HL-60 (cell line): ENCODE measurements around the gene WASHC2A.
"Not testable (repeated sequence)": the region's sequence is repeated elsewhere in the genome, so short reads cannot be mapped to it uniquely, and the experiment has no call there.

Source experiments
- POLR2AphosphoS5 ChIP-seq: IDR thresholded peaks from 2 replicates; pipeline ENCODE4 v1.6.1; 2012; ENCODE audit warnings: low read depth
- TF ChIP-seq, protein P1 (sequence below): IDR thresholded peaks from one replicate; pipeline ENCODE4 v1.5.1; 2011; ENCODE audit warnings: low read length, control low read depth, inconsistent platforms; ENCODE audit not compliant: insufficient read depth
- TF ChIP-seq, protein P2 (sequence below): IDR thresholded peaks from 2 replicates; pipeline ENCODE4 v1.6.1; 2012; ENCODE audit warnings: low read depth; ENCODE audit not compliant: insufficient replicate concordance

DNA sequence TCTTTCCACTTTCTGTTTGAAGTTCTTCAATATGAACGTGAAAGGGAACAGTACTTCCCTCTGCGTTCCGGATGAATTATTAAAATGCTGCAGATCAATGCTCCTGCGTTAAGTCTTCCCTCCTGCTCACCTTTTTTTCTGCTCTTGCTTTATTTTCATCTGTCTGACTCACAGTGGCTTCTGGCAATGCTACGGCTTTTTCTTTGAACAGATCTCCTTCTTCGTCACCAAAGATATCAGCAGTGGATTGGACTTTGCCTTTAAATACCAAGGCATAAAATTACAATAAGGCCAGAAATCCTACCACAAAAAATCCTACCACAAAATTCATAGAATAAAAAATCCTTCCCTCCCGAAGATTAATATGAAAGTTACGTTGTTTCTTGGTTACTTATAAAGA is 11.1 kb upstream of the WASHC2A start:
- TF ChIP-seq, protein P1, sequence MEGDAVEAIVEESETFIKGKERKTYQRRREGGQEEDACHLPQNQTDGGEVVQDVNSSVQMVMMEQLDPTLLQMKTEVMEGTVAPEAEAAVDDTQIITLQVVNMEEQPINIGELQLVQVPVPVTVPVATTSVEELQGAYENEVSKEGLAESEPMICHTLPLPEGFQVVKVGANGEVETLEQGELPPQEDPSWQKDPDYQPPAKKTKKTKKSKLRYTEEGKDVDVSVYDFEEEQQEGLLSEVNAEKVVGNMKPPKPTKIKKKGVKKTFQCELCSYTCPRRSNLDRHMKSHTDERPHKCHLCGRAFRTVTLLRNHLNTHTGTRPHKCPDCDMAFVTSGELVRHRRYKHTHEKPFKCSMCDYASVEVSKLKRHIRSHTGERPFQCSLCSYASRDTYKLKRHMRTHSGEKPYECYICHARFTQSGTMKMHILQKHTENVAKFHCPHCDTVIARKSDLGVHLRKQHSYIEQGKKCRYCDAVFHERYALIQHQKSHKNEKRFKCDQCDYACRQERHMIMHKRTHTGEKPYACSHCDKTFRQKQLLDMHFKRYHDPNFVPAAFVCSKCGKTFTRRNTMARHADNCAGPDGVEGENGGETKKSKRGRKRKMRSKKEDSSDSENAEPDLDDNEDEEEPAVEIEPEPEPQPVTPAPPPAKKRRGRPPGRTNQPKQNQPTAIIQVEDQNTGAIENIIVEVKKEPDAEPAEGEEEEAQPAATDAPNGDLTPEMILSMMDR, result not testable (repeated sequence)
- TF ChIP-seq, protein P2, sequence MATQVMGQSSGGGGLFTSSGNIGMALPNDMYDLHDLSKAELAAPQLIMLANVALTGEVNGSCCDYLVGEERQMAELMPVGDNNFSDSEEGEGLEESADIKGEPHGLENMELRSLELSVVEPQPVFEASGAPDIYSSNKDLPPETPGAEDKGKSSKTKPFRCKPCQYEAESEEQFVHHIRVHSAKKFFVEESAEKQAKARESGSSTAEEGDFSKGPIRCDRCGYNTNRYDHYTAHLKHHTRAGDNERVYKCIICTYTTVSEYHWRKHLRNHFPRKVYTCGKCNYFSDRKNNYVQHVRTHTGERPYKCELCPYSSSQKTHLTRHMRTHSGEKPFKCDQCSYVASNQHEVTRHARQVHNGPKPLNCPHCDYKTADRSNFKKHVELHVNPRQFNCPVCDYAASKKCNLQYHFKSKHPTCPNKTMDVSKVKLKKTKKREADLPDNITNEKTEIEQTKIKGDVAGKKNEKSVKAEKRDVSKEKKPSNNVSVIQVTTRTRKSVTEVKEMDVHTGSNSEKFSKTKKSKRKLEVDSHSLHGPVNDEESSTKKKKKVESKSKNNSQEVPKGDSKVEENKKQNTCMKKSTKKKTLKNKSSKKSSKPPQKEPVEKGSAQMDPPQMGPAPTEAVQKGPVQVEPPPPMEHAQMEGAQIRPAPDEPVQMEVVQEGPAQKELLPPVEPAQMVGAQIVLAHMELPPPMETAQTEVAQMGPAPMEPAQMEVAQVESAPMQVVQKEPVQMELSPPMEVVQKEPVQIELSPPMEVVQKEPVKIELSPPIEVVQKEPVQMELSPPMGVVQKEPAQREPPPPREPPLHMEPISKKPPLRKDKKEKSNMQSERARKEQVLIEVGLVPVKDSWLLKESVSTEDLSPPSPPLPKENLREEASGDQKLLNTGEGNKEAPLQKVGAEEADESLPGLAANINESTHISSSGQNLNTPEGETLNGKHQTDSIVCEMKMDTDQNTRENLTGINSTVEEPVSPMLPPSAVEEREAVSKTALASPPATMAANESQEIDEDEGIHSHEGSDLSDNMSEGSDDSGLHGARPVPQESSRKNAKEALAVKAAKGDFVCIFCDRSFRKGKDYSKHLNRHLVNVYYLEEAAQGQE, result not testable (repeated sequence)
- TF ChIP-seq POLR2AphosphoS5, result not testable (repeated sequence)
